ENCODE data around the gene ZNF559. TPM values are rescaled to one million over a fixed set of nuclear protein-coding genes. Genes with fewer than 3 reads are reported as not detected.

ZNF559 gene
- polyA plus RNA-seq, 2 of the 4 experiments (the other 2 are of a cell fraction), result 4.6 to 16.2 TPM

DNA sequence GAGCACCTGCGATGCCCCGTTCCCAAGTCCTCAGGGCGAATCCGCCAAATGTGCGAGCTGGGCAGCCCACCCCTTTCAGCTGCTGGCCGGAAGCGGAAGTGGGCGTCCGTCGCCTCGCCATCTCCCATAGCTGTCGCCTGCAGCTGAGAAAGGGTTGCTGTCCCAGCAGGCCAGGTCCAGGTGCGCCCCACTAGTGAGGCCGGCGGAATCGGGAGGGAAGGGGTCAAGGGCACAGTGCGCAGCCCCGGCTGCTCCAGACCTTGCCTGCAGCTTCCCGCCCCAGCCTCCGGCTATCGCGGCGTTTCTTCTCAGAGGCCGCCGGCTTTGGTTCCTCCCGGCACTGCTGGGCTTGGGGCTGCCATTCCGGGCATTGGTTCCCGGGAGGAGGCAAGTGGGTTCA is 38.9 kb downstream of the ZNF559 start, which contains the start of gene ZNF177:
TSS of gene ZNF177 (plus strand) at position 109 of the 400 bp plus-strand sequence. CDS start 15,299 bp downstream, outside the sequence.
- H3K4me3 ChIP-seq, result no peak within 1 kb of the TSS
- TF ChIP-seq HEYL (CRISPR knock-in tag; IDR thresholded peaks at IDR 0.05) (no peak), NPAS2 (CRISPR knock-in tag; IDR thresholded peaks at IDR 0.05; ENCODE audit: borderline replicate concordance) (no peak), RNF2 (IDR thresholded peaks at IDR 0.05; ENCODE audit: borderline replicate concordance, low read depth) (no peak), HOXB5 (CRISPR knock-in tag; IDR thresholded peaks at IDR 0.05) (no peak), TFCP2L1 (CRISPR knock-in tag; IDR thresholded peaks at IDR 0.05) (no peak), FOSB (CRISPR knock-in tag; IDR thresholded peaks at IDR 0.05) (no peak), POLR2A (IDR thresholded peaks at IDR 0.05; ENCODE audit: low read length) (no peak), ZC3H11A (IDR thresholded peaks at IDR 0.05) (no peak), KDM5A (IDR thresholded peaks at IDR 0.05) (no peak), CHD2 (IDR thresholded peaks at IDR 0.05; ENCODE audit: low read length, partially characterized antibody) (no peak), CEBPB (IDR thresholded peaks at IDR 0.05) (no peak)
- TF ChIP-seq, protein P1, sequence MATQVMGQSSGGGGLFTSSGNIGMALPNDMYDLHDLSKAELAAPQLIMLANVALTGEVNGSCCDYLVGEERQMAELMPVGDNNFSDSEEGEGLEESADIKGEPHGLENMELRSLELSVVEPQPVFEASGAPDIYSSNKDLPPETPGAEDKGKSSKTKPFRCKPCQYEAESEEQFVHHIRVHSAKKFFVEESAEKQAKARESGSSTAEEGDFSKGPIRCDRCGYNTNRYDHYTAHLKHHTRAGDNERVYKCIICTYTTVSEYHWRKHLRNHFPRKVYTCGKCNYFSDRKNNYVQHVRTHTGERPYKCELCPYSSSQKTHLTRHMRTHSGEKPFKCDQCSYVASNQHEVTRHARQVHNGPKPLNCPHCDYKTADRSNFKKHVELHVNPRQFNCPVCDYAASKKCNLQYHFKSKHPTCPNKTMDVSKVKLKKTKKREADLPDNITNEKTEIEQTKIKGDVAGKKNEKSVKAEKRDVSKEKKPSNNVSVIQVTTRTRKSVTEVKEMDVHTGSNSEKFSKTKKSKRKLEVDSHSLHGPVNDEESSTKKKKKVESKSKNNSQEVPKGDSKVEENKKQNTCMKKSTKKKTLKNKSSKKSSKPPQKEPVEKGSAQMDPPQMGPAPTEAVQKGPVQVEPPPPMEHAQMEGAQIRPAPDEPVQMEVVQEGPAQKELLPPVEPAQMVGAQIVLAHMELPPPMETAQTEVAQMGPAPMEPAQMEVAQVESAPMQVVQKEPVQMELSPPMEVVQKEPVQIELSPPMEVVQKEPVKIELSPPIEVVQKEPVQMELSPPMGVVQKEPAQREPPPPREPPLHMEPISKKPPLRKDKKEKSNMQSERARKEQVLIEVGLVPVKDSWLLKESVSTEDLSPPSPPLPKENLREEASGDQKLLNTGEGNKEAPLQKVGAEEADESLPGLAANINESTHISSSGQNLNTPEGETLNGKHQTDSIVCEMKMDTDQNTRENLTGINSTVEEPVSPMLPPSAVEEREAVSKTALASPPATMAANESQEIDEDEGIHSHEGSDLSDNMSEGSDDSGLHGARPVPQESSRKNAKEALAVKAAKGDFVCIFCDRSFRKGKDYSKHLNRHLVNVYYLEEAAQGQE (IDR thresholded peaks at IDR 0.05), result no peak
- TF ChIP-seq, protein P2, sequence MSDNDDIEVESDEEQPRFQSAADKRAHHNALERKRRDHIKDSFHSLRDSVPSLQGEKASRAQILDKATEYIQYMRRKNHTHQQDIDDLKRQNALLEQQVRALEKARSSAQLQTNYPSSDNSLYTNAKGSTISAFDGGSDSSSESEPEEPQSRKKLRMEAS (IDR thresholded peaks at IDR 0.05), result no peak
- no peaks in the 10 kb centered on the region for H3K4me1 ChIP-seq
- DNase-seq (ENCODE audit: low read depth in 1 of 2, low spot score in 1 of 2) (no peak), FAIRE-seq (no peak), ATAC-seq (no peak)
- H3K4me2 ChIP-seq, result no peak within 1 kb of the TSS
- H3K9me3 ChIP-seq, result peaks cover 24% of the 10 kb centered on the region
- 64% methylated on average over 11 of the region's 28 CpGs for WGBS (ENCODE audit: missing lambda C conversion rate)
- ChIA-PET CTCF (no interaction called here), POLR2A (no interaction called here)
- H3K27ac ChIP-seq, result no peak within 1 kb of the TSS

DNA sequence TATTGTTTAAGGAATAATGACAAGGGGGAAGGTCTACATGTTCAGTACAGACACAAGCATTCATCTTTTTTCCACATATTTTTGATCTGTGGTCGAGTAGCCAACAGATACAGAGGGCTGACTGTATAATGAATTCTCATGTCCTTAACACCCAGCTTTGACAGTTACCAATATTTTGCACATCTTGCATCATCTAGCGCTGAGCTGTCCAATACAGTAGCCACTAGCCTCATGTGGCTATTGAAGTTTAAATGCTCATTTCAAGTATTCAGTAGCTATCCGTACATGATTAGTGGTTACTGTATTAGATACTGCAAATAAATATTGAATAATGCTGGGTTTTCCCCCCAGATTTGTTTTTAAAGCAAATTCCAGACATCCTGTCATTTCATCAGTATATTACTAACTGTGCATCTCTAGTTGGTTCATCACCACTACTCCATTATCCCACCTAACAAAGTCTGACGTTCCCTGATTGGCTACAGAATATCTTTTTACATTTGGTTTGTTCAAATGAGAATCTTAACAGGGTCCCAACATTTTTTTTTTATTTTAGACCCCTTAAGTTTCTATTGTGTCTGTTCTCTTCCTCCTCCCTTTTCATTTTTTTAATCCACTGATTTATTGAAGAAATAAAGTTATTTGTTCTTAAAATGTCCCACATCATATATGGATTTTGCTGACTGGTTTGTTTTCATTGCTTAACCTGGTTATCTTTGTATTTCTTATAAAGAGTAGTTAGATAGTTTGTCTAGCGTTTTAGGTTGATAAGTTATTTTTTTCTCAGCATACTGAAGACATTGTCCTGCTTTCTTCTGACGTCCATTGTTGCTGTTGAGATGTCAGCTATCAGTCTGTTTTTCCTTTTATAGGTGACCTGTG is 47.0 kb downstream of the ZNF559 start:
- 19% methylated on average over 6 of the region's 6 CpGs for WGBS (ENCODE audit: missing lambda C conversion rate)
- ChIA-PET CTCF (no interaction called here), POLR2A (no interaction called here)
- Histone ChIP-seq H3K4me2 (no peak overlapping the region), H3K4me3 (no peak overlapping the region), H3K27ac (no peak overlapping the region), H3K9me3 (peaks cover 3% of the 10 kb centered on the region; the same call in 2 of the 3 replicates), H3K4me1 (no peaks in the 10 kb centered on the region)
- FAIRE-seq, result no peak
- DNase-seq (ENCODE audit: low read depth in 1 of 2, low spot score in 1 of 2), result no peak
- peak; percentile 37 for TF ChIP-seq MAFK (IDR thresholded peaks at IDR 0.05; ENCODE audit: partially characterized antibody)
- TF ChIP-seq, protein P3, sequence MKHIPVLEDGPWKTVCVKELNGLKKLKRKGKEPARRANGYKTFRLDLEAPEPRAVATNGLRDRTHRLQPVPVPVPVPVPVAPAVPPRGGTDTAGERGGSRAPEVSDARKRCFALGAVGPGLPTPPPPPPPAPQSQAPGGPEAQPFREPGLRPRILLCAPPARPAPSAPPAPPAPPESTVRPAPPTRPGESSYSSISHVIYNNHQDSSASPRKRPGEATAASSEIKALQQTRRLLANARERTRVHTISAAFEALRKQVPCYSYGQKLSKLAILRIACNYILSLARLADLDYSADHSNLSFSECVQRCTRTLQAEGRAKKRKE (CRISPR knock-in tag; IDR thresholded peaks at IDR 0.05; ENCODE audit: low read depth), result no peak
- ATAC-seq, result no peak

DNA sequence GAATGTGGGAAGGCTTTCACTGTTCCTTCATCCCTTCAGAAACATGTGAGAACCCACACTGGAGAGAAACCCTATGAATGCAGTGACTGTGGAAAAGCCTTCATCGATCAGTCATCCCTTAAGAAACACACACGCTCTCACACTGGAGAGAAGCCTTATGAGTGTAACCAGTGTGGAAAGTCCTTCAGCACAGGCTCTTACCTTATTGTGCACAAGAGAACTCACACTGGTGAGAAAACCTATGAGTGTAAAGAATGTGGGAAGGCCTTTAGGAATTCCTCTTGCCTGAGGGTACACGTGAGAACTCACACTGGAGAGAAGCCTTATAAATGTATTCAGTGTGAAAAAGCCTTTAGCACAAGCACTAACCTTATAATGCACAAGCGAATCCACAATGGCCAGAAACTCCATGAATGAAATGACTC is 57.4 kb downstream of the ZNF559 start:
- DNase-seq (ENCODE audit: low read depth in 1 of 2, low spot score in 1 of 2), result peak in 1 of 2 experiments; percentile 9
- H3K27ac ChIP-seq, result no peak overlapping the region
- ChIA-PET CTCF (no interaction called here), POLR2A (no interaction called here)
- FAIRE-seq, result no peak
- H3K4me1 ChIP-seq, result no peaks in the 10 kb centered on the region
- H3K4me3 ChIP-seq, result no peak overlapping the region
- 31% methylated on average over 4 of the region's 4 CpGs for WGBS (ENCODE audit: missing lambda C conversion rate)
- H3K4me2 ChIP-seq, result no peak overlapping the region
- H3K9me3 ChIP-seq, result peaks cover 66% of the 10 kb centered on the region
- ATAC-seq, result no peak
- no peak for TF ChIP-seq POLR2AphosphoS2 (conservative IDR thresholded peaks at IDR 0.05; ENCODE audit: low read length)
- TF ChIP-seq JUNB (IDR thresholded peaks at IDR 0.05), result no peak
- no peak for TF ChIP-seq POLR2A (IDR thresholded peaks at IDR 0.05; ENCODE audit: low read length)
- no peak for TF ChIP-seq PHF8 (IDR thresholded peaks at IDR 0.05; ENCODE audit: borderline replicate concordance, low read depth)
- TF ChIP-seq HOXA7 (CRISPR knock-in tag; IDR thresholded peaks at IDR 0.05), result no peak
- TF ChIP-seq EHF (CRISPR knock-in tag; IDR thresholded peaks at IDR 0.05), result no peak
- no peak for TF ChIP-seq TP53 (CRISPR knock-in tag; IDR thresholded peaks at IDR 0.05)
- no peak for TF ChIP-seq RCOR1 (IDR thresholded peaks at IDR 0.05; ENCODE audit: low read depth, low read length)
- no peak for TF ChIP-seq MYC (IDR thresholded peaks at IDR 0.05; ENCODE audit: borderline replicate concordance, low read length)
- TF ChIP-seq, protein P4, sequence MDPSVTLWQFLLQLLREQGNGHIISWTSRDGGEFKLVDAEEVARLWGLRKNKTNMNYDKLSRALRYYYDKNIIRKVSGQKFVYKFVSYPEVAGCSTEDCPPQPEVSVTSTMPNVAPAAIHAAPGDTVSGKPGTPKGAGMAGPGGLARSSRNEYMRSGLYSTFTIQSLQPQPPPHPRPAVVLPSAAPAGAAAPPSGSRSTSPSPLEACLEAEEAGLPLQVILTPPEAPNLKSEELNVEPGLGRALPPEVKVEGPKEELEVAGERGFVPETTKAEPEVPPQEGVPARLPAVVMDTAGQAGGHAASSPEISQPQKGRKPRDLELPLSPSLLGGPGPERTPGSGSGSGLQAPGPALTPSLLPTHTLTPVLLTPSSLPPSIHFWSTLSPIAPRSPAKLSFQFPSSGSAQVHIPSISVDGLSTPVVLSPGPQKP (IDR thresholded peaks at IDR 0.05; ENCODE audit: low read depth, low read length), result no peak
- TF ChIP-seq, protein P5, sequence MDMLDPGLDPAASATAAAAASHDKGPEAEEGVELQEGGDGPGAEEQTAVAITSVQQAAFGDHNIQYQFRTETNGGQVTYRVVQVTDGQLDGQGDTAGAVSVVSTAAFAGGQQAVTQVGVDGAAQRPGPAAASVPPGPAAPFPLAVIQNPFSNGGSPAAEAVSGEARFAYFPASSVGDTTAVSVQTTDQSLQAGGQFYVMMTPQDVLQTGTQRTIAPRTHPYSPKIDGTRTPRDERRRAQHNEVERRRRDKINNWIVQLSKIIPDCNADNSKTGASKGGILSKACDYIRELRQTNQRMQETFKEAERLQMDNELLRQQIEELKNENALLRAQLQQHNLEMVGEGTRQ (IDR thresholded peaks at IDR 0.05), result no peak
- no peak for TF ChIP-seq CEBPB (IDR thresholded peaks at IDR 0.05)
- TF ChIP-seq, protein P6, sequence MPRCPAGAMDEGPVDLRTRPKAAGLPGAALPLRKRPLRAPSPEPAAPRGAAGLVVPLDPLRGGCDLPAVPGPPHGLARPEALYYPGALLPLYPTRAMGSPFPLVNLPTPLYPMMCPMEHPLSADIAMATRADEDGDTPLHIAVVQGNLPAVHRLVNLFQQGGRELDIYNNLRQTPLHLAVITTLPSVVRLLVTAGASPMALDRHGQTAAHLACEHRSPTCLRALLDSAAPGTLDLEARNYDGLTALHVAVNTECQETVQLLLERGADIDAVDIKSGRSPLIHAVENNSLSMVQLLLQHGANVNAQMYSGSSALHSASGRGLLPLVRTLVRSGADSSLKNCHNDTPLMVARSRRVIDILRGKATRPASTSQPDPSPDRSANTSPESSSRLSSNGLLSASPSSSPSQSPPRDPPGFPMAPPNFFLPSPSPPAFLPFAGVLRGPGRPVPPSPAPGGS (IDR thresholded peaks at IDR 0.05), result no peak
